A549 (cell line): Measurements from ENCODE around the gene CEP63.

Source experiments
- EHMT2 ChIP-seq: fragments of 200-600 bp; sonication (generic); IDR thresholded peaks from 2 replicates; pipeline ENCODE4 v1.6.1; 2016; ENCODE audit warnings: antibody characterized with exemption, low read depth, mild to moderate bottlenecking, moderate library complexity
- HDAC2 ChIP-seq: fragments of 200-600 bp; sonication (generic); IDR thresholded peaks from 2 replicates; pipeline ENCODE4 v1.6.1; 2016
- POLR2A ChIP-seq: IDR thresholded peaks from 2 replicates; pipeline ENCODE4 v1.6.1; 2012; ENCODE audit warnings: mild to moderate bottlenecking, low read length
- REST ChIP-seq: fragments of 200-600 bp; sonication (generic); IDR thresholded peaks from 2 replicates; pipeline ENCODE4 v1.6.1; 2016; ENCODE audit warnings: antibody characterized with exemption, mild to moderate bottlenecking, moderate library complexity
- TF ChIP-seq, protein P1 (sequence below): fragments of >200 bp; sonication (Bioruptor Twin); formaldehyde crosslinking; IDR thresholded peaks from 3 replicates; pipeline ENCODE4 v1.5.1; 2016
- TF ChIP-seq, protein P2 (sequence below): fragments of 450-650 bp; IDR thresholded peaks from 2 replicates; pipeline ENCODE4 v1.6.1; 2014; ENCODE audit warnings: antibody characterized with exemption

GRCh38 chr3:134603480-134603879, 117.6 kb downstream of the CEP63 start:
- TF ChIP-seq, protein P1, sequence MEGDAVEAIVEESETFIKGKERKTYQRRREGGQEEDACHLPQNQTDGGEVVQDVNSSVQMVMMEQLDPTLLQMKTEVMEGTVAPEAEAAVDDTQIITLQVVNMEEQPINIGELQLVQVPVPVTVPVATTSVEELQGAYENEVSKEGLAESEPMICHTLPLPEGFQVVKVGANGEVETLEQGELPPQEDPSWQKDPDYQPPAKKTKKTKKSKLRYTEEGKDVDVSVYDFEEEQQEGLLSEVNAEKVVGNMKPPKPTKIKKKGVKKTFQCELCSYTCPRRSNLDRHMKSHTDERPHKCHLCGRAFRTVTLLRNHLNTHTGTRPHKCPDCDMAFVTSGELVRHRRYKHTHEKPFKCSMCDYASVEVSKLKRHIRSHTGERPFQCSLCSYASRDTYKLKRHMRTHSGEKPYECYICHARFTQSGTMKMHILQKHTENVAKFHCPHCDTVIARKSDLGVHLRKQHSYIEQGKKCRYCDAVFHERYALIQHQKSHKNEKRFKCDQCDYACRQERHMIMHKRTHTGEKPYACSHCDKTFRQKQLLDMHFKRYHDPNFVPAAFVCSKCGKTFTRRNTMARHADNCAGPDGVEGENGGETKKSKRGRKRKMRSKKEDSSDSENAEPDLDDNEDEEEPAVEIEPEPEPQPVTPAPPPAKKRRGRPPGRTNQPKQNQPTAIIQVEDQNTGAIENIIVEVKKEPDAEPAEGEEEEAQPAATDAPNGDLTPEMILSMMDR: no peak
- TF ChIP-seq POLR2A (no peak), REST (no peak), HDAC2 (no peak), EHMT2 (no peak)
- TF ChIP-seq, protein P2, sequence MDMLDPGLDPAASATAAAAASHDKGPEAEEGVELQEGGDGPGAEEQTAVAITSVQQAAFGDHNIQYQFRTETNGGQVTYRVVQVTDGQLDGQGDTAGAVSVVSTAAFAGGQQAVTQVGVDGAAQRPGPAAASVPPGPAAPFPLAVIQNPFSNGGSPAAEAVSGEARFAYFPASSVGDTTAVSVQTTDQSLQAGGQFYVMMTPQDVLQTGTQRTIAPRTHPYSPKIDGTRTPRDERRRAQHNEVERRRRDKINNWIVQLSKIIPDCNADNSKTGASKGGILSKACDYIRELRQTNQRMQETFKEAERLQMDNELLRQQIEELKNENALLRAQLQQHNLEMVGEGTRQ: no peak
